Measurements from ENCODE around the gene ZNF653. TPM values are rescaled to one million over a fixed set of nuclear protein-coding genes. Genes with fewer than 3 reads are reported as not detected.
A peak's percentile ranks its signal among the peaks of the same experiment; 100 is the strongest.

The ZNF653 gene
- total and polyA plus RNA-seq, 2 donors (not counting 3 experiments of a cell fraction or from before 2014, with no cell fraction given): 7.0 to 8.7 TPM

GRCh38 chr19:11538232-11539036 lies 32.8 kb upstream of the ZNF653 start, which contains the start of gene CNN1:
TSS of gene CNN1 (plus strand) at chr19:11538851. CDS start at chr19:11538928, 77 bp downstream.
- Histone ChIP-seq H3K4me3 (replicated peaks in 1 of 3; ENCODE audit: insufficient read depth in 1 of 3, low read depth in 1 of 3, low read length in 3 of 3) (no peak within 1 kb of the TSS), H3K4me2 (ENCODE audit: insufficient read depth, low read length) (no peak within 1 kb of the TSS), H3K4me1 (ENCODE audit: control insufficient read depth, extremely low read depth, insufficient read depth, low read length) (peaks cover 5% of the 10 kb centered on the region), H3K27me3 (ENCODE audit: control insufficient read depth in 2 of 2, insufficient read depth in 2 of 2, low read length in 2 of 2) (peaks cover 5 to 9% of the 10 kb centered on the region in 2 experiments), H3K27ac (ENCODE audit: insufficient read depth, low read depth, low read length) (no peak within 1 kb of the TSS), H3K9me1 (replicated peaks; ENCODE audit: control insufficient read depth, extremely low read depth, insufficient read depth, low read length) (no peaks in the 10 kb centered on the region), H3K9ac (replicated peaks; ENCODE audit: extremely low read depth, insufficient read depth, low read length) (no peak within 1 kb of the TSS), H3K79me2 (ENCODE audit: control insufficient read depth, insufficient read depth, low read length) (no peaks in the 10 kb centered on the region), H4K20me1 (replicated peaks; ENCODE audit: control insufficient read depth, extremely low read depth, insufficient read depth, low read length) (no peaks in the 10 kb centered on the region), H3K9me3 (replicated peaks; ENCODE audit: control insufficient read depth, insufficient read depth, low read length) (no peaks in the 10 kb centered on the region), H3K36me3 (ENCODE audit: control insufficient read depth in 2 of 2, extremely low read depth in 1 of 2, insufficient read depth in 2 of 2, low read length in 2 of 2) (no peaks in the 10 kb centered on the region), H2AFZ (ENCODE audit: low read depth, low read length) (no peak within 1 kb of the TSS)
- intact Hi-C loops (cut with micrococcal nuclease): loop anchor here (5.0 kb wide), 1 partner anchor 41 kb away; no protein-coding TSS in a partner anchor
- TF ChIP-seq EZH2 (IDR thresholded peaks at IDR 0.05; ENCODE audit: borderline replicate concordance, low read depth, low read length, severe bottlenecking) (no peak), JUN (IDR thresholded peaks at IDR 0.05; ENCODE audit: borderline replicate concordance, insufficient read depth, insufficient read length, low read depth) (no peak), GATA2 (IDR thresholded peaks at IDR 0.05; ENCODE audit: insufficient read depth, insufficient read length, low read depth, low read length) (no peak), CTCF (IDR thresholded peaks at IDR 0.05; ENCODE audit: extremely low read depth in 1 of 2, insufficient read depth in 1 of 2, low read depth in 1 of 2, low read length in 2 of 2) (no peak), POLR2A (IDR thresholded peaks at IDR 0.05; ENCODE audit: low read depth, low read length) (no peak), FOS (IDR thresholded peaks at IDR 0.05; ENCODE audit: borderline replicate concordance, insufficient read depth, low read length) (no peak), POLR2AphosphoS5 (IDR thresholded peaks at IDR 0.05; ENCODE audit: insufficient read depth, low read depth, low read length) (no peak), MYC (IDR thresholded peaks at IDR 0.05; ENCODE audit: low read depth, low read length) (no peak)
- TF ChIP-seq, protein P1, sequence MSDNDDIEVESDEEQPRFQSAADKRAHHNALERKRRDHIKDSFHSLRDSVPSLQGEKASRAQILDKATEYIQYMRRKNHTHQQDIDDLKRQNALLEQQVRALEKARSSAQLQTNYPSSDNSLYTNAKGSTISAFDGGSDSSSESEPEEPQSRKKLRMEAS (IDR thresholded peaks at IDR 0.05; ENCODE audit: insufficient read depth, insufficient read length): no peak
- dilution Hi-C loops (cut with MboI; ENCODE audit: extremely low pct_ligation_motif_present, low sequenced_read_pairs): no loop called here
- ChIA-PET CTCF (no interaction called here), POLR2A (no interaction called here)
- no peak for FAIRE-seq
- no TSS peak for BruUV-seq (replicated peaks)
- peak; percentile 15 for DNase-seq (ENCODE audit: low read depth, low spot score)
